ENCODE results near the gene PRDM5.

The PRDM5 gene

GRCh38 chr4:120819805-120820437 lies 102.6 kb downstream of the PRDM5 start:
- DNase-seq = no peak

GRCh38 chr4:120816296-120816965 lies 106.1 kb downstream of the PRDM5 start:
- DNase-seq = no peak

GRCh38 chr4:120815361-120815760 lies 107.2 kb downstream of the PRDM5 start:
- no peak for DNase-seq

GRCh38 chr4:120814886-120815285 lies 107.6 kb downstream of the PRDM5 start:
- DNase-seq = no peak

GRCh38 chr4:120812216-120812615 lies 110.3 kb downstream of the PRDM5 start:
- no peak for DNase-seq

GRCh38 chr4:120809518-120809917 lies 113.0 kb downstream of the PRDM5 start:
- DNase-seq = no peak

GRCh38 chr4:120808475-120809141 lies 113.9 kb downstream of the PRDM5 start:
- no peak for DNase-seq

GRCh38 chr4:120801137-120801758 lies 121.3 kb downstream of the PRDM5 start:
- DNase-seq = no peak

GRCh38 chr4:120798570-120798969 lies 124.0 kb downstream of the PRDM5 start:
- no peak for DNase-seq

- DNase-seq = no peak
These were observed 126.3 kb downstream of the PRDM5 start for GRCh38 chr4:120796271-120796670.

- no peak for DNase-seq
These were observed 137.3 kb downstream of the PRDM5 start for GRCh38 chr4:120785202-120785601.

- DNase-seq = no peak
These were observed 145.1 kb downstream of the PRDM5 start for GRCh38 chr4:120777459-120777858.

- no peak for DNase-seq
These were observed 147.1 kb downstream of the PRDM5 start for GRCh38 chr4:120775431-120775830.

- DNase-seq = peak; percentile 41 to 48
These were observed 148.9 kb downstream of the PRDM5 start for GRCh38 chr4:120773641-120774040.

GRCh38 chr4:120771907-120772306 lies 150.6 kb downstream of the PRDM5 start:
- DNase-seq = no peak

- DNase-seq = no peak
These were observed 151.6 kb downstream of the PRDM5 start for GRCh38 chr4:120770897-120771296.

- no peak for DNase-seq
These were observed 153.3 kb downstream of the PRDM5 start for GRCh38 chr4:120769227-120769626.

- no peak for DNase-seq
These were observed 157.3 kb downstream of the PRDM5 start for GRCh38 chr4:120765260-120765680.

GRCh38 chr4:120763650-120764049 lies 158.9 kb downstream of the PRDM5 start:
- no peak for DNase-seq

- no peak for DNase-seq
These were observed 161.5 kb downstream of the PRDM5 start for GRCh38 chr4:120761070-120761469.

- no peak for DNase-seq
These were observed 162.5 kb downstream of the PRDM5 start for GRCh38 chr4:120760047-120760446.

GRCh38 chr4:120755864-120756263 lies 166.7 kb downstream of the PRDM5 start:
- DNase-seq = no peak

- DNase-seq = no peak
These were observed 167.9 kb downstream of the PRDM5 start for GRCh38 chr4:120754590-120754989.

- DNase-seq = no peak
These were observed 168.7 kb downstream of the PRDM5 start for GRCh38 chr4:120753854-120754253.
